ENCODE data around the gene LCP2. TPM values are rescaled to one million over a fixed set of nuclear protein-coding genes. Genes with fewer than 3 reads are reported as not detected.

The LCP2 gene
- total RNA-seq, 1 donor from 2014 or later = not detected

DNA sequence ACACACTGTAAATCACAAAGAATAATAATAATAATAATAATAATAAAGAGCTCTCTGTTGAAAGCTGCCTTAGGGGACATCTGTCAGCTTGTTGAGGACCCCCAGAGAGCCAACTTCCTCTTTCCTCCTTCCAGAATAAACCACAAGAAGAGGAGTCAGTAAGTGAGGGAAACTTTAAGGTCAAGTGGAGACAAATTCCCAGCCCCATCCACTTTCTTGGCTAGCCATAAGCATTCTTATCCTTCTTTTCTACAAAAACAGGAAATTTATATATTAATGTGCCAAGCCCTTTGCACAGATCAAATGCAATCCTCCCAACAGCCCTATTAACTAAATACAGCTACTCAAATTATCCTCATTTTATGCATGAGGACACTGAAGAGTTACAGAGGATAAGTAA, 74.2 kb downstream of the LCP2 start:
- DNase-seq (ENCODE audit: low read depth) = no peak
- TF ChIP-seq, protein P1, sequence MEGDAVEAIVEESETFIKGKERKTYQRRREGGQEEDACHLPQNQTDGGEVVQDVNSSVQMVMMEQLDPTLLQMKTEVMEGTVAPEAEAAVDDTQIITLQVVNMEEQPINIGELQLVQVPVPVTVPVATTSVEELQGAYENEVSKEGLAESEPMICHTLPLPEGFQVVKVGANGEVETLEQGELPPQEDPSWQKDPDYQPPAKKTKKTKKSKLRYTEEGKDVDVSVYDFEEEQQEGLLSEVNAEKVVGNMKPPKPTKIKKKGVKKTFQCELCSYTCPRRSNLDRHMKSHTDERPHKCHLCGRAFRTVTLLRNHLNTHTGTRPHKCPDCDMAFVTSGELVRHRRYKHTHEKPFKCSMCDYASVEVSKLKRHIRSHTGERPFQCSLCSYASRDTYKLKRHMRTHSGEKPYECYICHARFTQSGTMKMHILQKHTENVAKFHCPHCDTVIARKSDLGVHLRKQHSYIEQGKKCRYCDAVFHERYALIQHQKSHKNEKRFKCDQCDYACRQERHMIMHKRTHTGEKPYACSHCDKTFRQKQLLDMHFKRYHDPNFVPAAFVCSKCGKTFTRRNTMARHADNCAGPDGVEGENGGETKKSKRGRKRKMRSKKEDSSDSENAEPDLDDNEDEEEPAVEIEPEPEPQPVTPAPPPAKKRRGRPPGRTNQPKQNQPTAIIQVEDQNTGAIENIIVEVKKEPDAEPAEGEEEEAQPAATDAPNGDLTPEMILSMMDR (conservative IDR thresholded peaks at IDR 0.05; ENCODE audit: low read depth, low read length) = no peak

DNA sequence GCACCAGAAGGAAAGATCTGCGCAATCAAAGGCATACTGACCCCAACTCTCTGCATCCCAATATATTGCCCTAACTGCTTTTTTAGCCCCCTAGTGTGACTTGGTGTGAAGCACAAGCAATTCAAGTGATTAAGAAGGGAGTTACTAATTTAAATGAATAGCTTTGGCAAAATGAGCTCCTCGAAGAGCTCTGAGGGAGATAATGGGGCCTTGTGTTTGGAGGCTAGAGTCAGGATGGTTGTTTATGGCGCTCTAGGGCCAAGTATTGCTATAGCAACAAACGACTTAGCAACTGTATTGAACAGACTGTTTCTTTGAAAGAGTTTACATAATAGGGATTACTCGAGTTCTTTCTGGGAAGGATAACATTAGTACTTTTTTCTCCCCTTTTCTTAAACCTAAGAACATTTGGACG, 76.2 kb downstream of the LCP2 start:
- H3K4me3 ChIP-seq (ENCODE audit: low read depth, low read length) = no peak overlapping the region
- TF ChIP-seq, protein P1 (conservative IDR thresholded peaks at IDR 0.05; ENCODE audit: low read depth, low read length) = peak; percentile 11
- DNase-seq (ENCODE audit: low read depth) = no peak

More for the DNA sequence above, 74.2 kb downstream of the LCP2 start:
- H3K4me3 ChIP-seq (ENCODE audit: low read depth, low read length) = no peak overlapping the region

DNA sequence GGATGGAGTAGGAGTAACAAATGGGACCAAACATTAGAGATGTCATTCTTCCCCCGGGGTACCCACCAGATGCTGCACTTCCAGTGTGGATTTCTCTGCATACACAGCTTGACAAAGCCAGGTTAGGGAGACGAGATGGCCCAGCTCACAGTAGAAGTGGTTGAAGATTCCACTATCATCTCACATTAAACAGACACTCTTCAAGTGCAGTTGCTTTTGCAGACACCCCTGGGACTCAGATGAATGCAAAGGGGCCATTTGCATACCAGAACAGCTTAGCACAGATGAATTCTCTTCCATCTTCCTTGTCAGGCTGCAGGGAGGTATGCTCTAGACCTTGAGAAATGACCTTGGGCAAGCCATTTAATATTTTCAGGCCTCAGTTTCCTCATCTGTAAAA, 77.4 kb downstream of the LCP2 start:
- no peak for DNase-seq (ENCODE audit: low read depth)
- no peak overlapping the region for H3K4me3 ChIP-seq (ENCODE audit: low read depth, low read length)
- TF ChIP-seq, protein P1 (conservative IDR thresholded peaks at IDR 0.05; ENCODE audit: low read depth, low read length) = no peak

DNA sequence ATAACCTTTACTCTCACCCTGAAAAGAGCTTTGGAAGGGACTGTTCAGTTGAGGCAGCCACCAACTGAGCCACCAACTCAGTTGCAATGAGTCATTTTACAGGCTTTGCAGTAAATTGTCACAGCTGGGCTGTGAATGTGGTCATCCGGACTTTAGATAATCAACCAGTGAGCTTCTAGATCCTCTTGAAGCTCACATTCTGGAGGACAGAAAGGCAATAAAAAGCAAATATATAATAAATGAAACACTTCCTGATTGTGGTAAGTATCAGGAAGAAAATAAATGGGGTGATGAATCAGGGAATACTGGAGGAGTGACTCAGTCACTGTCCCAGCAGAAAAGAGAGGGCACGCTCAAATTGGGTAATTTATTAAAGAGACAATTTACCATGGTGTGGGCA, 78.0 kb downstream of the LCP2 start:
- H3K4me3 ChIP-seq (ENCODE audit: low read depth, low read length) = no peak overlapping the region
- DNase-seq (ENCODE audit: low read depth) = no peak
- TF ChIP-seq, protein P1 (conservative IDR thresholded peaks at IDR 0.05; ENCODE audit: low read depth, low read length) = no peak

DNA sequence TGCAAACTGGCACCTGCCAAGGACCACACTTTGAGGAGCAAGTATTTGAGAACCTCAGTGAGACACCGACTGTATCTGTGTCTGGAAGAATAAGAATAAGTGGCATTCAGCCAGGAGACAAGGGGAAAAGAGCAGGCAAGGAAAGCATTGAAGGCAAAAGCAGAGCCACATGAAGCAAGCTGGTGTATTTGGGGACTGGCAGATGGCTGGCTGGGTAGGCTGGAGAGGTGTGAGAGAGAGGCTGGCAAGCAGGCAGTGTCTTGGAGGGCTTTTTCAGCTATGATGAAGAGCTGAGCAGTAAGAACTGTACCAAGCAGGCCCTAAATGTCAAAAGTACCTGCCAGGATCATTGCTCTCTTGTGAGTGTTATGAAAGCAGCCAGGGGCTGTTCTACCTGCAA, 78.9 kb downstream of the LCP2 start:
- DNase-seq (ENCODE audit: low read depth) = no peak
- TF ChIP-seq, protein P1 (conservative IDR thresholded peaks at IDR 0.05; ENCODE audit: low read depth, low read length) = no peak
- H3K4me3 ChIP-seq (ENCODE audit: low read depth, low read length) = no peak overlapping the region

DNA sequence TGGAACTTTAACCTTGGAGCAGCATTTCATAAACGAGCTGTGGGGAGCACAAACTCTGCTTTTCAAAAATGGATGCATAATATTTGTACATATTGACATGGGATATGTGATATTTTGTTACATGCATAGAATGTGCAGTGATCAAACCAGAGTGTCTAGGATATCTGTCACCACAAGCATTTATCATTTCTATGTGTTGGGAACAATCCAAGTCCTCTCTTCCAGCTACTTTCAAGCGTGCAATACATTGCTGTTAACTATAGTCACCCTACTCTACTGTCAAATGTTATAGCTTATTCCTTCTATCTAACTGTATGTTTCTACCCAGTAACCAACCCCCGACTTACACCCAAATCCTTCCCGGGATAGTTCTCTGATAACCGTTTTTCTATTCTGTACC, 79.7 kb downstream of the LCP2 start:
- no peak for DNase-seq (ENCODE audit: low read depth)
- TF ChIP-seq, protein P1 (conservative IDR thresholded peaks at IDR 0.05; ENCODE audit: low read depth, low read length) = no peak

DNA sequence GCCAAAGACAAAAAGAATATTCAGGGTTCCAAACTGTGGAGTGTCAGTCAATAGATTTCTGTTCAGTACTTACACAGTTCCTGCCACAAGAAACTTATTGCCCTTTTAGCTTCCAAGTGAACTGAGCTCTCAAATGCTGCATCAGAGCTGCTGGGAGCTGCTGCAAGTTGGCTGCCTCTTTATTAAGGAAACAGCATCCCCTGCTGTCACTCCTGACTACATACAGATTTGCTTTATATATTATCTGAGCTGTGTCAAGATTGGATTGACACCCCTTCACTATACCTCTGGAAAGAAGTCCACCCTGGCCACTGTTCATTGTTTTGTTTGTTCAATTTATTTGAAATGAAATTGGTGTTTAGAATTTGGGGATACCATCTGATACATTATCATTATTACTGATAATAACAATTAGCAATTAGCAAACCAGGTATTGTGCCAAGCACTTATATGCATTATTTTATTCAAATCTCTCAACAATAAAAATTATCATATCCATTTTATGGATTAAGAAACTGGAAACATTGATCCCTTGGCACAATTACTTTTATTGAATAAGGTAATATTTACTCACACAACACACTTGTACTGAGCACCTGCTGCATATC, 81.2 kb downstream of the LCP2 start:
- no peak for DNase-seq (ENCODE audit: low read depth)
- no peak overlapping the region for H3K4me3 ChIP-seq (ENCODE audit: low read depth, low read length)
- TF ChIP-seq, protein P1 (conservative IDR thresholded peaks at IDR 0.05; ENCODE audit: low read depth, low read length) = peak; percentile 75

More for the DNA sequence above, 79.7 kb downstream of the LCP2 start:
- H3K4me3 ChIP-seq (ENCODE audit: low read depth, low read length) = no peak overlapping the region
